Esophagus squamous epithelium (tissue), 5 donors: ENCODE measurements around the gene STON1. TPM values are rescaled to one million over a fixed set of nuclear protein-coding genes. Genes with fewer than 3 reads are reported as not detected.
"Not testable (repeated sequence)": the region's sequence is repeated elsewhere in the genome, so short reads cannot be mapped to it uniquely, and the experiment has no call there.

Source experiments
- DNase-seq: peaks from one replicate; lab custom pipeline; 2025; lab: John Stamatoyannopoulos, UW
- H3K27ac ChIP-seq, 4 donors: fragments of 200-600 bp; sonication (generic); one replicate each; pipeline ENCODE4 v1.5.1; 2016 to 2019; ENCODE audit warnings: mild to moderate bottlenecking in 1 of 4
- H3K27me3 ChIP-seq, 4 donors: fragments of 200-600 bp; sonication (generic); 1 replicate in 3 of 4; 2 replicates in 1 of 4; pipeline versions ENCODE4 v1.5.1 to v1.6.0; 2017 to 2021; ENCODE audit warnings: antibody characterized with exemption in 1 of 4
- H3K36me3 ChIP-seq, 3 donors: fragments of 200-600 bp; sonication (generic); one replicate each; pipeline ENCODE4 v1.5.1; 2016 to 2019
- H3K4me1 ChIP-seq, 3 donors: fragments of 200-600 bp; sonication (generic); one replicate each; pipeline ENCODE4 v1.5.1; 2017 to 2019
- H3K4me3 ChIP-seq, 4 donors: fragments of 200-600 bp; sonication (generic); 1 replicate in 3 of 4; 2 replicates in 1 of 4; pipeline ENCODE4 v1.5.1; 2016 to 2019; ENCODE audit warnings: mild to moderate bottlenecking in 2 of 4, moderate library complexity in 1 of 4
- H3K9me3 ChIP-seq, 3 donors: fragments of 200-600 bp; sonication (generic); one replicate each; pipeline ENCODE4 v1.5.1; 2016 to 2019
- POLR2A ChIP-seq, 4 donors: fragments of 450-650 bp; IDR thresholded peaks; one replicate each; pipeline ENCODE4 v1.6.1; 2017; ENCODE audit warnings: antibody characterized with exemption in 4 of 4, mild to moderate bottlenecking in 4 of 4, moderate library complexity in 3 of 4
- WGBS, 2 donors: methylation state at CpG; one replicate each; pipeline ENCODE4 v1.1.5; 2018; 5-methylcytosine and 5-hydroxymethylcytosine counted together
- intact Hi-C: fragments of 100-400 bp; cut with DNase I; formaldehyde crosslinking; loops from one replicate; pipeline ENCODE4 v1.15.0; 2022
- total RNA-seq, 4 donors: library from RNA; depleted of rRNA; stranded (reverse); fragments of >200 nt; gene quantifications; one replicate each; pipeline ENCODE4 v1.1.0, GENCODE V29; 2016
- TF ChIP-seq, protein P1 (sequence below), 6 experiments: fragments of 450-650 bp in 4 of 6; fragments of 200-600 bp in 2 of 6; sonication (generic) in 2 of 6; IDR thresholded peaks; one replicate each; pipeline ENCODE4 v1.5.1; 2016 to 2019; ENCODE audit warnings: antibody characterized with exemption in 6 of 6, mild to moderate bottlenecking in 4 of 6, moderate library complexity in 4 of 6
- donor health status: DM: yes; HTN: yes; CAD: no.

STON1 gene
- total RNA-seq, 4 donors from 2014 or later, result 2.0 to 37.2 (median 6.9) TPM

GRCh38 chr2:48620604-48621003, 90.7 kb downstream of the STON1 start:
- 89 to 92% methylated on average over 7 of the region's 7 CpGs for WGBS, 2 donors
- H3K4me3 ChIP-seq, result no peak overlapping the region
- no peak overlapping the region for H3K27ac ChIP-seq
- intact Hi-C loops, result no loop called here
- no peaks in the 10 kb centered on the region for H3K27me3 ChIP-seq
- H3K4me1 ChIP-seq, result no peaks in the 10 kb centered on the region
- peaks cover 0 to 2% (median 0%) of the 10 kb centered on the region in 3 donors for H3K9me3 ChIP-seq
- TF ChIP-seq, protein P1, sequence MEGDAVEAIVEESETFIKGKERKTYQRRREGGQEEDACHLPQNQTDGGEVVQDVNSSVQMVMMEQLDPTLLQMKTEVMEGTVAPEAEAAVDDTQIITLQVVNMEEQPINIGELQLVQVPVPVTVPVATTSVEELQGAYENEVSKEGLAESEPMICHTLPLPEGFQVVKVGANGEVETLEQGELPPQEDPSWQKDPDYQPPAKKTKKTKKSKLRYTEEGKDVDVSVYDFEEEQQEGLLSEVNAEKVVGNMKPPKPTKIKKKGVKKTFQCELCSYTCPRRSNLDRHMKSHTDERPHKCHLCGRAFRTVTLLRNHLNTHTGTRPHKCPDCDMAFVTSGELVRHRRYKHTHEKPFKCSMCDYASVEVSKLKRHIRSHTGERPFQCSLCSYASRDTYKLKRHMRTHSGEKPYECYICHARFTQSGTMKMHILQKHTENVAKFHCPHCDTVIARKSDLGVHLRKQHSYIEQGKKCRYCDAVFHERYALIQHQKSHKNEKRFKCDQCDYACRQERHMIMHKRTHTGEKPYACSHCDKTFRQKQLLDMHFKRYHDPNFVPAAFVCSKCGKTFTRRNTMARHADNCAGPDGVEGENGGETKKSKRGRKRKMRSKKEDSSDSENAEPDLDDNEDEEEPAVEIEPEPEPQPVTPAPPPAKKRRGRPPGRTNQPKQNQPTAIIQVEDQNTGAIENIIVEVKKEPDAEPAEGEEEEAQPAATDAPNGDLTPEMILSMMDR (IDR thresholded peaks at IDR 0.05), result no peak
- no peak for TF ChIP-seq POLR2A (IDR thresholded peaks at IDR 0.05)
- H3K36me3 ChIP-seq, result no peaks in the 10 kb centered on the region
- DNase-seq, result no peak

- H3K36me3 ChIP-seq, H3K27ac ChIP-seq, H3K9me3 ChIP-seq, H3K27me3 ChIP-seq, H3K4me1 ChIP-seq, DNase-seq, H3K4me3 ChIP-seq, intact Hi-C loops: not testable (repeated sequence)
- WGBS, 2 donors, result 89% methylated on average over 4 to 5 of the region's 5 CpGs
These were observed 92.7 kb downstream of the STON1 start for GRCh38 chr2:48622691-48623090.

GRCh38 chr2:48624696-48625095, 94.7 kb downstream of the STON1 start:
- intact Hi-C loops, result no loop called here
- H3K27ac ChIP-seq, result no peak overlapping the region
- H3K4me3 ChIP-seq, result no peak overlapping the region
- H3K36me3 ChIP-seq, result no peaks in the 10 kb centered on the region
- DNase-seq, result no peak
- 87 to 90% methylated on average over 2 of the region's 2 CpGs for WGBS, 2 donors
- no peaks in the 10 kb centered on the region for H3K27me3 ChIP-seq
- H3K9me3 ChIP-seq, result peaks cover 0 to 4% (median 0%) of the 10 kb centered on the region in 3 donors
- H3K4me1 ChIP-seq, result no peaks in the 10 kb centered on the region
- no peak for TF ChIP-seq POLR2A (IDR thresholded peaks at IDR 0.05)
- TF ChIP-seq, protein P1 (IDR thresholded peaks at IDR 0.05), result no peak

DNA sequence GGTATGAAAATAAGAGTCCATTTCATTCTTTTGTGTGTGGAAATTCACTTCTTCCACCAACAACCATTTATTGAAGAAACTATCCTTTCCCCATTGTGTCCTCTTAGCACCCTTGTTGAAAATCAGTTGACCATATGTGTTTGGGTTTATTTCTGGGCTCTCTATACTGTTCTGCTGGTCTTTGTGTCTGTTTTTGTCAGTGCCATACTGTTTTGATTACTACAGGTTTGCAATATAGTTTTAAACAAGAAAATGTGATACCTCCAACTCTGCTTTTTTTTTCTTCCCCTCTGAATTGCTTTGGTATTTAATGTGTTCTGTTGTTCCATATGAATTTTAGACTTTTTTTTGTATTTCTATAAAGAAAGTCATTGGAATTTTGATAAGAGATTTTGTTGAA, 96.1 kb downstream of the STON1 start:
- Histone ChIP-seq H3K4me1 (no peaks in the 10 kb centered on the region), H3K27me3 (no peaks in the 10 kb centered on the region), H3K4me3 (no peak overlapping the region), H3K27ac (no peak overlapping the region), H3K9me3 (peaks cover 0 to 4% (median 0%) of the 10 kb centered on the region in 3 donors), H3K36me3 (no peaks in the 10 kb centered on the region)
- DNase-seq, result no peak
- no peak for TF ChIP-seq POLR2A (IDR thresholded peaks at IDR 0.05)
- intact Hi-C loops, result no loop called here

GRCh38 chr2:48633143-48633542, 103.2 kb downstream of the STON1 start:
- Histone ChIP-seq H3K4me3 (no peak overlapping the region), H3K36me3 (no peaks in the 10 kb centered on the region), H3K4me1 (no peaks in the 10 kb centered on the region), H3K27me3 (no peaks in the 10 kb centered on the region), H3K27ac (no peak overlapping the region), H3K9me3 (no peaks in the 10 kb centered on the region)
- no peak for TF ChIP-seq POLR2A (IDR thresholded peaks at IDR 0.05)
- TF ChIP-seq, protein P1 (IDR thresholded peaks at IDR 0.05), result no peak
- intact Hi-C loops, result no loop called here
- DNase-seq, result no peak
- WGBS, 2 donors, result 52 to 54% methylated on average over 5 of the region's 5 CpGs

- Histone ChIP-seq H3K4me3 (no peak overlapping the region), H3K4me1 (no peaks in the 10 kb centered on the region), H3K36me3 (no peaks in the 10 kb centered on the region), H3K27ac (no peak overlapping the region), H3K27me3 (no peaks in the 10 kb centered on the region), H3K9me3 (no peaks in the 10 kb centered on the region)
- intact Hi-C loops, result no loop called here
- DNase-seq, result no peak
- TF ChIP-seq POLR2A (IDR thresholded peaks at IDR 0.05), result no peak
- TF ChIP-seq, protein P1 (IDR thresholded peaks at IDR 0.05), result no peak
- 68 to 77% methylated on average over 2 of the region's 2 CpGs for WGBS, 2 donors
These were observed 105.8 kb downstream of the STON1 start for GRCh38 chr2:48635786-48636185.
